Measurements from ENCODE around the gene IQGAP2. TPM values are rescaled to one million over a fixed set of nuclear protein-coding genes. Genes with fewer than 3 reads are reported as not detected.

The IQGAP2 gene
- total and polyA plus RNA-seq, 8 donors: 15.6 to 29.1 (median 17.1) TPM

GRCh38 chr5:76497986-76498717, 95.1 kb downstream of the IQGAP2 start:
- H3K36me3 ChIP-seq: no peaks in the 10 kb centered on the region
- no peak overlapping the region for H3K27ac ChIP-seq
- no peak overlapping the region for H3K4me3 ChIP-seq
- H3K27me3 ChIP-seq: no peaks in the 10 kb centered on the region
- ATAC-seq (no peak), DNase-seq (no peak)
- no peaks in the 10 kb centered on the region for H3K4me1 ChIP-seq
- intact Hi-C loops (cut with DNase I): no loop called here
- no peaks in the 10 kb centered on the region for H3K9me3 ChIP-seq
- no peak for TF ChIP-seq CTCF (IDR thresholded peaks at IDR 0.05)

GRCh38 chr5:76499507-76500161, 96.5 kb downstream of the IQGAP2 start:
- ATAC-seq: no peak
- no peaks in the 10 kb centered on the region for H3K36me3 ChIP-seq
- no peaks in the 10 kb centered on the region for H3K4me1 ChIP-seq
- H3K27ac ChIP-seq: no peak overlapping the region
- H3K27me3 ChIP-seq: no peaks in the 10 kb centered on the region
- intact Hi-C loops (cut with DNase I): no loop called here
- no peak overlapping the region for H3K4me3 ChIP-seq
- TF ChIP-seq CTCF (IDR thresholded peaks at IDR 0.05): no peak
- H3K9me3 ChIP-seq: no peaks in the 10 kb centered on the region
- DNase-seq: no peak

- ATAC-seq: no peak
- no peak for DNase-seq
- Histone ChIP-seq H3K27me3 (no peaks in the 10 kb centered on the region), H3K4me3 (no peak overlapping the region), H3K36me3 (no peaks in the 10 kb centered on the region), H3K4me1 (peaks cover 0 to 4% of the 10 kb centered on the region in 2 donors), H3K27ac (no peak overlapping the region), H3K9me3 (no peaks in the 10 kb centered on the region)
- TF ChIP-seq CTCF (IDR thresholded peaks at IDR 0.05): no peak
- intact Hi-C loops (cut with DNase I): no loop called here
Observed at GRCh38 chr5:76500633-76501393, 97.7 kb downstream of the IQGAP2 start.

- ATAC-seq: no peak
Observed at GRCh38 chr5:76503929-76504328, 100.8 kb downstream of the IQGAP2 start.

More at GRCh38 chr5:76503929-76504328, 100.8 kb downstream of the IQGAP2 start:
- intact Hi-C loops (cut with DNase I): no loop called here
- Histone ChIP-seq H3K9me3 (no peaks in the 10 kb centered on the region), H3K4me3 (no peak overlapping the region), H3K36me3 (no peaks in the 10 kb centered on the region), H3K27ac (no peak overlapping the region), H3K4me1 (peaks cover 0 to 6% of the 10 kb centered on the region in 2 donors), H3K27me3 (no peaks in the 10 kb centered on the region)
- no peak for TF ChIP-seq CTCF (IDR thresholded peaks at IDR 0.05)
- DNase-seq: no peak

Measured in left lung (tissue), 10 donors.